Naive B cell (primary cell): ENCODE measurements around the gene CYYR1. TPM values are rescaled to one million over a fixed set of nuclear protein-coding genes. Genes with fewer than 3 reads are reported as not detected.

Source experiments
- ATAC-seq, 2 donors: fragments of 150-1000 bp; cut with Tn5 transposase; 2 replicates each; pipeline ENCODE4 v1.10.0; 2021; ENCODE audit warnings: low read depth in 2 of 2, mild to moderate bottlenecking in 2 of 2, moderate library complexity in 2 of 2
- DNase-seq: peaks from one replicate; pipeline ENCODE4 v3.0.0; 2022
- H3K27ac Mint-ChIP-seq, 6 donors: one replicate each; pipeline ENCODE4 v1.8.0; 2020 to 2022; ENCODE audit warnings: mild to moderate bottlenecking in 6 of 6, mixed read lengths in 6 of 6, moderate library complexity in 5 of 6, inconsistent platforms in 2 of 6
- H3K27me3 Mint-ChIP-seq, 3 donors: one replicate each; pipeline ENCODE4 v1.8.0; 2021 to 2022; ENCODE audit warnings: mixed read lengths in 3 of 3, mild to moderate bottlenecking in 1 of 3
- H3K36me3 Mint-ChIP-seq, 2 donors: one replicate each; pipeline ENCODE4 v1.8.0; 2020 to 2022; ENCODE audit warnings: mixed read lengths in 2 of 2, inconsistent platforms in 1 of 2, mild to moderate bottlenecking in 1 of 2
- H3K4me1 Mint-ChIP-seq, 3 donors: one replicate each; pipeline ENCODE4 v1.8.0; 2020 to 2022; ENCODE audit warnings: mixed read lengths in 3 of 3, inconsistent platforms in 1 of 3, mild to moderate bottlenecking in 1 of 3, moderate library complexity in 1 of 3
- H3K4me3 Mint-ChIP-seq, 8 donors: one replicate each; pipeline ENCODE4 v1.8.0; 2020 to 2022; ENCODE audit warnings: mild to moderate bottlenecking in 8 of 8, mixed read lengths in 8 of 8, moderate library complexity in 8 of 8, inconsistent platforms in 2 of 8
- H3K9me3 Mint-ChIP-seq, 7 donors: one replicate each; pipeline ENCODE4 v1.8.0; 2020 to 2022; ENCODE audit warnings: mixed read lengths in 7 of 7, mild to moderate bottlenecking in 5 of 7, inconsistent platforms in 2 of 7, moderate library complexity in 1 of 7
- polyA plus RNA-seq, 6 donors: library from polyadenylated mRNA; unstranded; fragments of 300-500 nt; fragmentation: Illumina TruSeq; gene quantifications; one replicate each; pipeline ENCODE4 v1.2.3, GENCODE V29; 2021; ENCODE audit warnings: low read depth in 6 of 6

CYYR1 gene
- polyA plus RNA-seq, result not detected

- no peak for ATAC-seq
- no peak for DNase-seq
- peaks cover 3 to 45% (median 13%) of the 10 kb centered on the region in 7 donors for H3K9me3 Mint-ChIP-seq
- H3K27me3 Mint-ChIP-seq, result peaks cover 25 to 37% (median 33%) of the 10 kb centered on the region in 3 donors
- peak within 1 kb of the TSS in 6 of 8 donors; percentile 41 to 80 (median 63) for H3K4me3 Mint-ChIP-seq
- peaks cover 5 to 13% (median 11%) of the 10 kb centered on the region in 3 donors for H3K4me1 Mint-ChIP-seq
- peaks cover 0 to 12% of the 10 kb centered on the region in 2 donors for H3K36me3 Mint-ChIP-seq
- no peak within 1 kb of the TSS for H3K27ac Mint-ChIP-seq
Measured at GRCh38 chr21:26572702-26573381, at the start of gene CYYR1. CYYR1 (minus strand) TSS chr21:26573286; CDS start chr21:26572940, 346 bp downstream.

- Mint-ChIP-seq H3K9me3 (peaks cover 0 to 5% (median 0%) of the 10 kb centered on the region in 7 donors), H3K27me3 (no peaks in the 10 kb centered on the region), H3K36me3 (no peaks in the 10 kb centered on the region), H3K4me1 (no peaks in the 10 kb centered on the region), H3K27ac (no peak overlapping the region), H3K4me3 (no peak overlapping the region)
- ATAC-seq (no peak), DNase-seq (no peak)
Measured at GRCh38 chr21:26617176-26617575, 44.1 kb upstream of the CYYR1 start.

GRCh38 chr21:26614251-26614650, 41.2 kb upstream of the CYYR1 start:
- no peak overlapping the region for H3K4me3 Mint-ChIP-seq
- H3K36me3 Mint-ChIP-seq, result no peaks in the 10 kb centered on the region
- DNase-seq (no peak), ATAC-seq (no peak)
- H3K27me3 Mint-ChIP-seq, result peaks cover 0 to under 1% (median 0%) of the 10 kb centered on the region in 3 donors
- H3K9me3 Mint-ChIP-seq, result peaks cover 0 to 5% (median 0%) of the 10 kb centered on the region in 7 donors
- no peaks in the 10 kb centered on the region for H3K4me1 Mint-ChIP-seq
- H3K27ac Mint-ChIP-seq, result no peak overlapping the region

GRCh38 chr21:26599261-26599660, 26.2 kb upstream of the CYYR1 start:
- no peaks in the 10 kb centered on the region for H3K36me3 Mint-ChIP-seq
- no peaks in the 10 kb centered on the region for H3K9me3 Mint-ChIP-seq
- ATAC-seq (no peak), DNase-seq (no peak)
- H3K27me3 Mint-ChIP-seq, result no peaks in the 10 kb centered on the region
- H3K4me1 Mint-ChIP-seq, result no peaks in the 10 kb centered on the region
- no peak overlapping the region for H3K27ac Mint-ChIP-seq
- H3K4me3 Mint-ChIP-seq, result no peak overlapping the region

- Mint-ChIP-seq H3K4me3 (no peak overlapping the region), H3K27ac (no peak overlapping the region)
Measured at GRCh38 chr21:26597981-26598380, 24.9 kb upstream of the CYYR1 start.

GRCh38 chr21:26597031-26597430, 23.9 kb upstream of the CYYR1 start:
- no peak overlapping the region for H3K4me3 Mint-ChIP-seq
- no peak overlapping the region for H3K27ac Mint-ChIP-seq
- no peak for DNase-seq
- no peak for ATAC-seq
- no peaks in the 10 kb centered on the region for H3K9me3 Mint-ChIP-seq
- no peaks in the 10 kb centered on the region for H3K27me3 Mint-ChIP-seq
- no peaks in the 10 kb centered on the region for H3K36me3 Mint-ChIP-seq
- H3K4me1 Mint-ChIP-seq, result no peaks in the 10 kb centered on the region

More at GRCh38 chr21:26597981-26598380, 24.9 kb upstream of the CYYR1 start:
- DNase-seq, result no peak
- Mint-ChIP-seq H3K27me3 (no peaks in the 10 kb centered on the region), H3K4me1 (no peaks in the 10 kb centered on the region), H3K9me3 (no peaks in the 10 kb centered on the region), H3K36me3 (no peaks in the 10 kb centered on the region)
- ATAC-seq, result no peak

GRCh38 chr21:26595971-26596370, 22.9 kb upstream of the CYYR1 start:
- Mint-ChIP-seq H3K27me3 (peaks cover 0 to 1% (median 0%) of the 10 kb centered on the region in 3 donors), H3K4me3 (no peak overlapping the region), H3K27ac (no peak overlapping the region), H3K4me1 (no peaks in the 10 kb centered on the region), H3K9me3 (no peaks in the 10 kb centered on the region), H3K36me3 (no peaks in the 10 kb centered on the region)
- DNase-seq, result no peak
- no peak for ATAC-seq

GRCh38 chr21:26593800-26594199, 20.7 kb upstream of the CYYR1 start:
- Mint-ChIP-seq H3K27me3 (peaks cover 0 to 3% (median 0%) of the 10 kb centered on the region in 3 donors), H3K36me3 (no peaks in the 10 kb centered on the region), H3K4me3 (no peak overlapping the region), H3K27ac (no peak overlapping the region), H3K4me1 (no peaks in the 10 kb centered on the region), H3K9me3 (no peaks in the 10 kb centered on the region)
- ATAC-seq (no peak), DNase-seq (no peak)

- DNase-seq (no peak), ATAC-seq (no peak)
- no peaks in the 10 kb centered on the region for H3K9me3 Mint-ChIP-seq
- no peaks in the 10 kb centered on the region for H3K4me1 Mint-ChIP-seq
- no peak overlapping the region for H3K4me3 Mint-ChIP-seq
- H3K27me3 Mint-ChIP-seq, result peaks cover 0 to 3% (median 0%) of the 10 kb centered on the region in 3 donors
- H3K27ac Mint-ChIP-seq, result no peak overlapping the region
- H3K36me3 Mint-ChIP-seq, result no peaks in the 10 kb centered on the region
Measured at GRCh38 chr21:26591543-26591942, 18.5 kb upstream of the CYYR1 start.

GRCh38 chr21:26588446-26588845, 15.4 kb upstream of the CYYR1 start:
- DNase-seq (no peak), ATAC-seq (no peak)
- Mint-ChIP-seq H3K9me3 (no peaks in the 10 kb centered on the region), H3K27me3 (peaks cover 0 to 3% (median 0%) of the 10 kb centered on the region in 3 donors), H3K27ac (no peak overlapping the region), H3K4me1 (no peaks in the 10 kb centered on the region), H3K36me3 (no peaks in the 10 kb centered on the region), H3K4me3 (no peak overlapping the region)

GRCh38 chr21:26587736-26588201, 14.7 kb upstream of the CYYR1 start:
- Mint-ChIP-seq H3K36me3 (no peaks in the 10 kb centered on the region), H3K27ac (no peak overlapping the region), H3K27me3 (peaks cover 0 to 3% (median 0%) of the 10 kb centered on the region in 3 donors), H3K4me1 (no peaks in the 10 kb centered on the region), H3K4me3 (no peak overlapping the region), H3K9me3 (peaks cover 0 to 3% (median 0%) of the 10 kb centered on the region in 7 donors)
- no peak for ATAC-seq
- DNase-seq, result no peak

GRCh38 chr21:26583769-26584168, 10.7 kb upstream of the CYYR1 start:
- ATAC-seq, result no peak
- H3K4me3 Mint-ChIP-seq, result no peak overlapping the region

GRCh38 chr21:26581818-26582217, 8.7 kb upstream of the CYYR1 start:
- Mint-ChIP-seq H3K9me3 (peaks cover 3 to 21% (median 9%) of the 10 kb centered on the region in 7 donors), H3K27ac (no peak overlapping the region), H3K4me1 (no peaks in the 10 kb centered on the region), H3K36me3 (no peaks in the 10 kb centered on the region), H3K4me3 (no peak overlapping the region), H3K27me3 (no peaks in the 10 kb centered on the region)
- no peak for ATAC-seq
- DNase-seq, result no peak

More at GRCh38 chr21:26583769-26584168, 10.7 kb upstream of the CYYR1 start:
- H3K9me3 Mint-ChIP-seq, result peaks cover 3 to 21% (median 9%) of the 10 kb centered on the region in 7 donors
- H3K4me1 Mint-ChIP-seq, result no peaks in the 10 kb centered on the region
- no peak overlapping the region for H3K27ac Mint-ChIP-seq
- no peak for DNase-seq
- H3K36me3 Mint-ChIP-seq, result no peaks in the 10 kb centered on the region
- H3K27me3 Mint-ChIP-seq, result no peaks in the 10 kb centered on the region

GRCh38 chr21:26572076-26572701, 897 bp downstream of the CYYR1 start:
- Mint-ChIP-seq H3K27ac (no peak overlapping the region), H3K27me3 (peaks cover 25 to 37% (median 33%) of the 10 kb centered on the region in 3 donors), H3K4me3 (peak overlapping the region in 4 of 8 donors; percentile 32 to 74 (median 42)), H3K4me1 (peaks cover 5 to 13% (median 11%) of the 10 kb centered on the region in 3 donors), H3K9me3 (peaks cover 3 to 45% (median 13%) of the 10 kb centered on the region in 7 donors), H3K36me3 (peaks cover 0 to 12% of the 10 kb centered on the region in 2 donors)
- DNase-seq (no peak), ATAC-seq (no peak)
